GM12865 (cell line): Measurements from ENCODE around the gene LHX1.

Experiments
- DNase-seq: peaks from one replicate; pipeline ENCODE4 v3.0.0; 2010; ENCODE audit warnings: low read depth
- H3K4me3 ChIP-seq: 2 replicates; pipeline ENCODE4 v1.5.1; 2011; ENCODE audit warnings: mild to moderate bottlenecking, low read depth, low read length, control low read depth
- CTCF ChIP-seq: IDR thresholded peaks from 2 replicates; pipeline ENCODE4 v1.5.1; 2011; ENCODE audit warnings: low read length, control low read depth, low read depth, inconsistent platforms; ENCODE audit not compliant: insufficient read depth; ENCODE audit errors: missing control alignments

LHX1 gene

GRCh38 chr17:36934692-36935630 is 2.3 kb upstream of the LHX1 start:
- no peak for DNase-seq
- TF ChIP-seq CTCF, result no peak
- H3K4me3 ChIP-seq, result no peak overlapping the region

GRCh38 chr17:36935671-36936454 is 1.4 kb upstream of the LHX1 start:
- H3K4me3 ChIP-seq, result no peak overlapping the region
- TF ChIP-seq CTCF, result no peak
- no peak for DNase-seq

DNA sequence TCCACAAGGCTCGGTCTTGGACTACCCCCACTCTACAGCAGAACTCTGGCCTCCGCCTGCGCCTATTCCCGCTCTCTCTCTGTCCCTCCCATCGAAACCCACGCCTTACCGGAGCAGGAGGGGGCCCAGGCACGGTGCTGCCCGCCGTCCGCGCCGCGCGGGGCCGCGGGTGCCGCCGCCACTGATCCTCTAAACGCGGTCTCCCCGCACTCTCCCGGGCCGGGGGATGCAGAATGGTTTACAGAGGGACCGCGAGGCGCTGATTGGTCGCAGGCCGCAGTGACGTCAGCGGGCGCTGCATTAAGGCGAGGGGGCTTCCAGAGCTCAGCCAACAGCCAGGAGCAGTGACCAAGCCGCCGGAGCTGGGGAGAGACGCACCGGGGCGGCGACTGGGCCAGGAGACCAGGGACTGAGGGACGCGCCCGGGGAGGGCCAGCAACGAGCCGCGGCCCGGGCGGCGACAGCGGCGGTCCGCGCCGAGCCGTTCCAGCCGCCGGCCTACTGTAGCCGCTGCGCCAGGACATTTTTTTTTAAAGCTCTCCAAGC is 747 bp upstream of the LHX1 start:
- TF ChIP-seq CTCF, result no peak
- DNase-seq, result no peak
- H3K4me3 ChIP-seq, result peak overlapping the region; percentile 15; the same call in 1 of the 2 replicates

DNA sequence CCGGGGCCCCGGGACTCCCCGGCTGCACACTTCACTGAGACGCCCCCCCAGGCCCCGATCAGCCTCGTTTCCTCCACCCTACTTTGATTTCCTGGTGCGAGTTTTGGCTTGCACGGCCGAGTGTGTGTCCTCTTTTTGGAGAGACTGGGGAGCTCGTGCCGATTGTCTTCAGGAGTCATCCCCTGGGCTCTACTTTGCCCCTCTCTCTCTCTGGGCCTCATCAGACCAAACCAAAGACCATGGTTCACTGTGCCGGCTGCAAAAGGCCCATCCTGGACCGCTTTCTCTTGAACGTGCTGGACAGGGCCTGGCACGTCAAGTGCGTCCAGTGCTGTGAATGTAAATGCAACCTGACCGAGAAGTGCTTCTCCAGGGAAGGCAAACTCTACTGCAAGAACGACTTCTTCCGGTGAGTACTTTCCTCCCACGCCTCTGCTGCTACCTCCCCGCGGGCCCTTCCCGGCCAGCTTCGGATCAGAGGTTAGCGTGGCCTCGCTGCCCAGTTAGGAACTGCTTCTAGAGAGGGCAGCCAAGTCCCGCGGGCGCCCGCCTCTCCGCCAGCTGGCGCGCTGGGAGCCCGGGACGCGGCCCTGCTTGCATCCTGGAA is 787 bp downstream of the LHX1 start:
- TF ChIP-seq CTCF, result no peak
- DNase-seq, result no peak
- H3K4me3 ChIP-seq, result no peak overlapping the region

GRCh38 chr17:36938566-36939051 is 1.3 kb downstream of the LHX1 start:
- no peak overlapping the region for H3K4me3 ChIP-seq

More at GRCh38 chr17:36938566-36939051, 1.3 kb downstream of the LHX1 start:
- no peak for DNase-seq
- TF ChIP-seq CTCF, result no peak
